ENCODE measurements around the gene IL17B.
"Not testable (repeated sequence)": the region's sequence is repeated elsewhere in the genome, so short reads cannot be mapped to it uniquely, and the experiment has no call there.

IL17B gene

GRCh38 chr5:149408252-149409099, 29.4 kb upstream of the IL17B start:
- H3K9me3 Mint-ChIP-seq, result no peaks in the 10 kb centered on the region
- no peaks in the 10 kb centered on the region for H3K36me3 Mint-ChIP-seq (ENCODE audit: low read depth)
- no peaks in the 10 kb centered on the region for H3K4me1 Mint-ChIP-seq
- H3K4me3 Mint-ChIP-seq, result no peak overlapping the region
- no peaks in the 10 kb centered on the region for H3K27me3 Mint-ChIP-seq
- ATAC-seq, result no peak
- no peak for DNase-seq
- no peak overlapping the region for H3K27ac Mint-ChIP-seq

DNA sequence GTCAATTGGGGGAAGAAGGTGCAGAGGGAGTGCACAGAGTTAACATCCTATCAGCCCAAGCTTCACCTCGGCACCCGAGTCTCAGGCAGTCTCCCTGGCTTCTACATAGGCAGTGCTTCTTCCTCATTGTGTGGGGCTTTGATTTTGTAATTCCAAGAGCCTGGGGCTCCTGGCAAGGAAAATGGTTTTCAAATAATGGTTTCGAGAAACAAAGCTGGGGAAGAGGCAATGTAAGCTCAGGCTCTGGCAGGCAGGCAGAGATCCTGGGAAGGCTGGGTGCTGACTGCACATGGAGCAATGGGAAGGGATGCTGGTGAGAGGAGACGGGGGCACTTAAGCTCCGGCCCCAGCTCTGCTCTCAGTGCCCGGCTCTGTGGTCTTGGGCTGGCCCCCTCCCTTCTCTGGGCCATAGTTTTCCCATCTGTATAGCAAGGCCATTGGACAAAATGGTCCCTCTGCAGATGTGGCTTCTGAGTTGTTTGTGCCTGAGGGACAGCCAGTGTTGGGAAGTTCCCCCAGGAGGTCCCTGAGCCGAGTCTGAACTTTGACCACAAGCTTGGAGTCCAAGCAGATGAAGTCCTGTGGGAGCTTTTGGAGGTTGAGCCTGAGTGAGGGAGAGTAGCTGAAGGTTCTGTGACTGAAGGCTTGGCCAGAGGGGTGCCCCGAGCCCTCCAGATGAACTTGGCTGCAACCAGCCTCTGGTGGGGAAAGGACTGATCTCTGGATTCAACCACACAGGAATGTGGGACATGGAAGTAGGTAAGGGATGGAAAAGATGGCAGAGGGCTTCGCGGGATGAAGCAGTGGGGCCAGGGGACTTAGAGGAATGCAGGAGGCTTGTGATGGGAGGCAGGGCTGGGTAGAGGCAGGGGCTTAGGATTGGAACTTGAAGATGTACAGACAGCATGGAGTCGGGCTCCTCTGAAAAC, 28.5 kb upstream of the IL17B start:
- no peaks in the 10 kb centered on the region for H3K27me3 Mint-ChIP-seq
- ATAC-seq (no peak), DNase-seq (no peak)
- no peaks in the 10 kb centered on the region for H3K9me3 Mint-ChIP-seq
- no peak overlapping the region for H3K4me3 Mint-ChIP-seq
- no peak overlapping the region for H3K27ac Mint-ChIP-seq
- H3K36me3 Mint-ChIP-seq (ENCODE audit: low read depth), result no peaks in the 10 kb centered on the region
- no peaks in the 10 kb centered on the region for H3K4me1 Mint-ChIP-seq

DNA sequence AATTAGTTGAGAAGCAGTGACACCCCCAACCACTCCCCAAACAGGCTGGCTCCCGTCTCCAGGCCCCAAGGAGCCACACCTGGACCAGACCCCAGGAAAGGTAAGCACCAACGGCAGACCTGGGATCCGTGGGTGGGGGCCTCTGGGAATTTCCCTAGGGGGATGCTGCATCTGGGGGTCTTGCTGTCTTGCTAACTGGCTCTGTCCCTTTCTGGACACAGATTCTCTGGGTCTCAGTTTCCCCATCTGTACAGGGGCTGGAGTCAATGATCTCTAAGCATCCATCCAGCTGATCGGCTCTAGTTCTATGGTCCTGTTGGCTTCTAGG, 27.9 kb upstream of the IL17B start:
- Mint-ChIP-seq H3K27ac (no peak overlapping the region), H3K36me3 (ENCODE audit: low read depth) (no peaks in the 10 kb centered on the region), H3K27me3 (no peaks in the 10 kb centered on the region), H3K4me1 (no peaks in the 10 kb centered on the region), H3K9me3 (no peaks in the 10 kb centered on the region), H3K4me3 (no peak overlapping the region)
- DNase-seq, result no peak
- no peak for ATAC-seq

GRCh38 chr5:149406203-149406978, 27.3 kb upstream of the IL17B start:
- H3K4me1 Mint-ChIP-seq, result no peaks in the 10 kb centered on the region
- DNase-seq, result no peak
- H3K27me3 Mint-ChIP-seq, result no peaks in the 10 kb centered on the region
- no peak overlapping the region for H3K27ac Mint-ChIP-seq
- no peak overlapping the region for H3K4me3 Mint-ChIP-seq
- no peak for ATAC-seq
- no peaks in the 10 kb centered on the region for H3K9me3 Mint-ChIP-seq
- no peaks in the 10 kb centered on the region for H3K36me3 Mint-ChIP-seq (ENCODE audit: low read depth)

DNA sequence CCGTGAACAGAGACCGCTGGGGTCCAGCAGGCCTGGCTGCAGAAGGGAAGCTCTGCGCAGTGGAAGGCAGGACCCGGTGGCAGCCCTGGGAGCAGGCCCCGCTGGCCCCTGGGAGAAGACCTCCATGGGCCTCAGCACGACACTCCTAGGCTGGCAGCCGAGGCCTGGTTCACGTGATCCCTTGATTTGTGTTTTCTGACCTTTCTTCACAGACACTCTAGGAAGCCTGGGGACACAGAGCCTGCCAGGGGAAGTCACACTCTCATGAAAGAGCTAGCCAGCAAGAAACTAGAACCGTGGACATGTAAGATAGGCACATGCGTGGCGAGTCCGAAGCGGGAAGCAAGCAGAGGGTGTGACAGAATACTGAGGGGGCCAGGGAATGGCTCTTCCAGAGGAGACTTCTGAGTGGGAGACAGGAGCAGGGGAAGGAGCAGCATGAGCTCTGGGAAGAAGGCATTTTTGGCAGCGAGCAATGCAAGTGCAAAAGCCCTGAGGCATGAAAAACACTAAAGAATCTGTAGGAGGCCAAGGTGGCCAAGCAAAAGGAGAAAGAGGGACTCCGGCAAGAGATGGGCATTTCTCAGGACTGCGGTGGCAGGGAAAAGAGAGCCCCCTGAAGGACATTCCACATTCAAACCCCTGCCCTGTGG, 26.6 kb upstream of the IL17B start:
- Mint-ChIP-seq H3K4me3 (no peak overlapping the region), H3K4me1 (no peaks in the 10 kb centered on the region), H3K27ac (no peak overlapping the region), H3K9me3 (no peaks in the 10 kb centered on the region), H3K36me3 (ENCODE audit: low read depth) (no peaks in the 10 kb centered on the region), H3K27me3 (peaks cover 2% of the 10 kb centered on the region)
- DNase-seq, result no peak
- ATAC-seq, result no peak

- no peak for ATAC-seq
- peaks cover 2% of the 10 kb centered on the region for H3K27me3 Mint-ChIP-seq
- H3K36me3 Mint-ChIP-seq (ENCODE audit: low read depth), result no peaks in the 10 kb centered on the region
- H3K4me3 Mint-ChIP-seq, result no peak overlapping the region
- H3K27ac Mint-ChIP-seq, result no peak overlapping the region
- no peaks in the 10 kb centered on the region for H3K9me3 Mint-ChIP-seq
- H3K4me1 Mint-ChIP-seq, result no peaks in the 10 kb centered on the region
- DNase-seq, result no peak
Observed at GRCh38 chr5:149404746-149405549, 25.9 kb upstream of the IL17B start.

DNA sequence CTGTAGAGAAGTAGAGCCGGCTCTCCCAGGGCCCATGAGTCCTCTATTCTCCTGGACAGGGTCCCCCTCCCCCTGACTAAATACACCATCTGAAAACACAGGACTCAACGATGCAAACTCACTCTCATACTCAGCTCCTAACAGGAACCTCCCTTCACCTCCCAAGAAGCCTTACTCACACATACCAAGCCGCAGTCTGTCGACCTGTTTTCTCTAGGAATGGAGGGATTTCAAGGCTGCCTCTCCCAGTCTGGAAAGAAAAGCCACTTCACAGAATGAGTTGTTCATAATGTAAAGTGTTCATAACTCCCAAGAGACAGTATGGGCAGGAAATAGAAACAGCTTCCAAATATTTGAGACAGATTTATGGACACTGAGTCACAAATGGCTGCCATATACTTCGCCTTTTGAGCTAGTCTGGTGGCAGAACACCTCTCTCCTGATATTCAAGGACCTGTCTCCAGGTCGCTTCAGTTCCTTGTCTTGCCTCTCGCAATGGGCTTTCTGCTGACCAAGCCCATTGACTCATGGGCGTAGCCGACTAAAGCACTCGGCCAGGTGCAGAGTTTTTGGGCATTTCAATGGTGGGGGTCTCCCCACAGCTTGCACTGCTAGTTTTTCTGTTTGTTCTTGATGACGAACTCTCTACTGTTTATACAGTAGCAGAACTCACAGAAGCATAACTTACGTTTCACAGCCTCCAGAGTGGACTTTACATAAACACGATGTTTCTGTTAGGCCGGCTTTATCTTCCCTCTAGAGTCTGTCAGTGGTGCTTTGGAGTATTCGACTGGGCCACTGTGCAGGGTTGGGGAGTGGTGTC, 25.0 kb upstream of the IL17B start:
- Mint-ChIP-seq H3K4me1 (no peaks in the 10 kb centered on the region), H3K27me3 (peaks cover 2% of the 10 kb centered on the region), H3K4me3 (no peak overlapping the region), H3K27ac (no peak overlapping the region), H3K9me3 (no peaks in the 10 kb centered on the region), H3K36me3 (ENCODE audit: low read depth) (no peaks in the 10 kb centered on the region)
- ATAC-seq (no peak), DNase-seq (no peak)

GRCh38 chr5:149402291-149402690, 23.2 kb upstream of the IL17B start:
- H3K27me3 Mint-ChIP-seq, result peaks cover 2% of the 10 kb centered on the region
- no peak overlapping the region for H3K4me3 Mint-ChIP-seq

GRCh38 chr5:149401051-149401450, 22.0 kb upstream of the IL17B start:
- peaks cover 2% of the 10 kb centered on the region for H3K27me3 Mint-ChIP-seq
- H3K36me3 Mint-ChIP-seq (ENCODE audit: low read depth), result no peaks in the 10 kb centered on the region
- no peaks in the 10 kb centered on the region for H3K9me3 Mint-ChIP-seq
- H3K4me1 Mint-ChIP-seq, result no peaks in the 10 kb centered on the region
- H3K27ac Mint-ChIP-seq, result no peak overlapping the region
- no peak overlapping the region for H3K4me3 Mint-ChIP-seq
- no peak for ATAC-seq
- DNase-seq, result no peak

More at GRCh38 chr5:149402291-149402690, 23.2 kb upstream of the IL17B start:
- H3K36me3 Mint-ChIP-seq (ENCODE audit: low read depth), result no peaks in the 10 kb centered on the region
- no peaks in the 10 kb centered on the region for H3K4me1 Mint-ChIP-seq
- DNase-seq (no peak), ATAC-seq (no peak)
- no peaks in the 10 kb centered on the region for H3K9me3 Mint-ChIP-seq
- H3K27ac Mint-ChIP-seq, result no peak overlapping the region

DNA sequence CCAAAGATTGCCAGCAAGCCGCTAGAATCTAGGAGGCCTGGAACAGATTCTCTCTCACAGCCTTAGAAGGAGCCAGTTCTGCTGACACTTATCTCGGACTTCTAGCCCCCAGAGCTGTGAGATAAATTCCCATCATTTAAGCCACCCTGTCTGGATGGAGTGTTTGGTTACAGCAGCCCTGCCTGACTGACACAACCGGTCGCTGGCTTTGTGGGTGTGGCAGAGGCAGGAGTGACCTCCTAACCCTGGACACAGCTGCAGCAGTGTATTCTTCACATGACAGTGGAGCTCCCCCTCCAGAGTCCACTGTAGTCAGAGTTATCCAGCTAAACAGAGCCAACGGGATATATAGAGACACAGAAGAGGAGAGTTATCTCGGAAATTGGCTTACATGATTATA, 21.2 kb upstream of the IL17B start:
- no peak for DNase-seq
- Mint-ChIP-seq H3K36me3 (ENCODE audit: low read depth) (no peaks in the 10 kb centered on the region), H3K9me3 (no peaks in the 10 kb centered on the region), H3K27ac (no peak overlapping the region), H3K4me3 (no peak overlapping the region), H3K4me1 (no peaks in the 10 kb centered on the region), H3K27me3 (peaks cover 2% of the 10 kb centered on the region)
- no peak for ATAC-seq

DNA sequence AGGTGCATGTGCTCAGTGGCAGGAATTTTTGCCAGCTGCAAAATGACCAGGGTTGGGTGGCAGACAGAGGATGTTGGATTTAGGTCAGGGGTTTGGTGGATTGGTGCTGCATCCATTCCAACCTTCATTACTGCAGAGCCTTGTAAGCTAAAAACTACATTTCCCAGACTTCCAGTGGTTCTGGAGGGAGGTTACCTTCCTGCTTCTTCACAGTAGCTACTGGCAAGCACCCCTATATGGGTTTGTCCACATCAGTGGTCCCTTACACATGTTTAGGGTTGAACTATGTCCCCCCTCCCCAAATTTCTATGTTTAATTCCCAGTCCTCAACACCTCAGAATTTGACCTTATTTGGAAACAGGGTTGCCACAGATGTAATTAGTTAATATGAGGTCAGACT, 20.7 kb upstream of the IL17B start:
- Mint-ChIP-seq H3K27ac (no peak overlapping the region), H3K36me3 (ENCODE audit: low read depth) (no peaks in the 10 kb centered on the region), H3K4me1 (no peaks in the 10 kb centered on the region), H3K4me3 (no peak overlapping the region), H3K9me3 (no peaks in the 10 kb centered on the region), H3K27me3 (peaks cover 2% of the 10 kb centered on the region)
- no peak for ATAC-seq
- DNase-seq, result no peak

GRCh38 chr5:149398747-149399266, 19.7 kb upstream of the IL17B start:
- not testable (repeated sequence) for H3K4me1 Mint-ChIP-seq; H3K27ac Mint-ChIP-seq; H3K27me3 Mint-ChIP-seq; ATAC-seq; H3K36me3 Mint-ChIP-seq (ENCODE audit: low read depth); H3K9me3 Mint-ChIP-seq; H3K4me3 Mint-ChIP-seq; DNase-seq

DNA sequence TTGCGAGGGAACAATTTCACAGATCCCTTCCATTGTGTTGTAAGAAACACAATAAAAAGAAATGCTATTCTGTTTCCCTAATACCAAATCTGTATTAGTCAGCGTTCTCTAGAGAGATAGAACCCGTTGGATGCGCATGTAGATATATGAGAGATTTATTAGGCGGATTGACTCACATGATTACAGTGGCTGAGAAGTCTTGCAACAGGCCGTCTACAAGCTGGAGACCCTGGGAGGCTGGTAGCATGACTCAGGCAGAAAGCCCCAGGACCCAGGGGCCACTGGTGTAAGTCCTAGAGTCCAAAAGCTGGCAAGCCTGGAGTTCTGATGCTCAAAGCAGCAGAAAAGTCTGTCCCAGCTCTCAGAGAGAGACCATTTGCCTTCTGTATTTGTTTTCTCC, 18.4 kb upstream of the IL17B start:
- Mint-ChIP-seq H3K27me3 (peaks cover 2% of the 10 kb centered on the region), H3K4me1 (no peaks in the 10 kb centered on the region), H3K4me3 (no peak overlapping the region), H3K36me3 (ENCODE audit: low read depth) (no peaks in the 10 kb centered on the region), H3K27ac (no peak overlapping the region), H3K9me3 (no peaks in the 10 kb centered on the region)
- ATAC-seq (no peak), DNase-seq (no peak)

Data from activated naive CD8-positive, alpha-beta T cell treated with anti-CD3 and anti-CD28 coated beads, Interleukin-2, amount 50 U/mL, for 24 hours (primary cell).